Hematopoietic multipotent progenitor cell (in vitro differentiated cells): ENCODE measurements around the gene B3GALNT2. TPM values are rescaled to one million over a fixed set of nuclear protein-coding genes. Genes with fewer than 3 reads are reported as not detected.

Experiments
- DNase-seq, 3 donors: peaks; one replicate each; pipeline ENCODE4 v3.0.0-alpha.2; 2011 to 2015; ENCODE audit warnings: low read depth in 2 of 3, low spot score in 2 of 3
- small RNA-seq: library from RNA; depleted of rRNA; stranded (forward); fragments of <200 nt; gene quantifications from one replicate; pipeline ENCODE3, GENCODE V24; 2012
- total RNA-seq: library from RNA; depleted of rRNA; stranded (reverse); fragments of >200 nt; gene quantifications from one replicate; pipeline ENCODE4 v1.2.3, GENCODE V29; 2012

Gene B3GALNT2
- total RNA-seq, 1 donor, result 10.2 TPM

DNA sequence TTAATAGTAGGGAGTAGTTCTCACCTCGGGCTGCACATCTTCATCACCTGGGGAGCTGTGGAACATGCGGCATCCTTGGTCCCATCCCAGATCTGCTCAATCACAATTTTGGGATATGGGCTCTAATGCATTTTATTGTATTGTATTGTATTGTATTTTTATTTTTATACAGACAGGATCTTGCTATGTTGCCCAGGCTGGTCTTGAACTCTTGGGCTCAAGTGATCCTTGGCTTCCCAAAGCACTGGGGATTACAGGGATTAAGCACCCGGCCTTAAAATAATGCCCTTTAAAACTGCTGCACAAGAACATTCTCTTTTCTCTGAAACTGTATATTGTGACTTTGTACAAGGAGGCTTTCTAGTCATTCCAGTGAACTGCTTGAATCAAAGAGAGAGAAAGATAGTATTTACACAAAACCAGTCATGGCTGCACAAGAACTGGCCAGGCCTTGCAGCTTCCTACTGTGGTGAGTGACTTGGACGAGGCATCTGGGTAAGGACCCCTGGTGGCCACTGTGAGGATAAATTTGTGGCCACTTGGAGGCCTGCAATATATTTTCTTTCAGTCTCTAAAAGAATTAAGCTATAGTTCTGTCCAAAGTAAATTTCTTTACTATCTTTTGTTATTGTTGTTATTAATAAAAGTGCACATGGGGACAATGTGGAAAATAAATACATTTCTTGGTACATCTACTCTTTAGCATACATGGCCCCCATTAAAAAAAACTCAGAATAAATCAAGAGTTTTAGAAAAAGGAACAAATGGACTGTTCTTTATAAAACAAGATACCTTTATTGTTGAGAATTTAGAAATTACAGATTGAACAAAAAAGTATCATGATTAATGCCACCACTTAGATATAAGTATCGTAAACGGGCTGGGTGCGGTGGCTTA is 89.0 kb downstream of the B3GALNT2 start:
- DNase-seq, result peak; percentile 28 to 84 (median 71)

DNA sequence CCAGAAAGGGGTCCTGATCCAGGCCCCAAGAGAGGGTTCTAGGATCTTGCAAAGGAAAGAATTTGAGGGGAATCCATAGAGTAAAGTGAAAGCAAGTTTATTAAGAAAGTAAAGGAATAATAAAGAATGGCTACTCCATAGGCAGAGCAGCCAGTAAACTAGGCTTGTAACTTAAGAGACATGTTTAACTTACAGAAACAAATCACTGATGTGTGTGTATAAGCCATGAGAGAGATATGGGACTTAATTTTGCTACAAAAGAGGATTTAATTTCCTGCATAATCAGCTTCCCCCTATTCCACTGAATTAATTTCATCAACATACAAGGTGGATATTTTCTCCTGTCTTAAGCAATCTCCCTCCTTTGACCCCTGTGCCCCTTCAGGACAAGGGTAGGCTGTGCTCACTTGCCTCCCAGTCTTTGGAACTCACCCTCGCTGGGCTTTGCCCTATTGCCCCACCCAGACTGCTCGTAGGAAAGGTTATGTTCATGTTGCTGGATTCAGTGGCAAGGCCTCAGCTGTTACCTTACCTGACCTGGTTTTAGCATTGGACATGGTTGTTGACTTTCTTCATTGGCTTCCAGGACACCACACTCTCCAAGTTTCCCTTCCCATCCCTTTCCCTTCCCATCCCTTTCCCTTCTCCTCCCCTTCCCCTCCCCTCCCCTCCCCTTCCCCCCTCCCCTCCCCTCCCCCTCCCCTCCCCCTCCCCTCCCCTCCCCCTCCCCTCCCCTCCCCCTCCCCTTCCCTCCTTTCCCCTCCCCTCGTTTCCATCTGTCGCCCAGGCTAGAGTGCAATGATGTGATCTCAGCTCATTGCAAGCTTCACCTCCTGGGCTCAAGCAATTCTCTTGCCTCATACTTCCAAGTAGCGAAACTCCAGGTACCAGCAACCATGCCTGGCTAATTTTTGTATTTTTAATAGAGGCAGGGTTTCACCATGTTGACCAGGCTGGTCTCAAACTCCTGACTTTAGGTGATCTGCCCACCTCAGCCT is 92.5 kb downstream of the B3GALNT2 start:
- peak in 1 of 3 donors; percentile 13 for DNase-seq

DNA sequence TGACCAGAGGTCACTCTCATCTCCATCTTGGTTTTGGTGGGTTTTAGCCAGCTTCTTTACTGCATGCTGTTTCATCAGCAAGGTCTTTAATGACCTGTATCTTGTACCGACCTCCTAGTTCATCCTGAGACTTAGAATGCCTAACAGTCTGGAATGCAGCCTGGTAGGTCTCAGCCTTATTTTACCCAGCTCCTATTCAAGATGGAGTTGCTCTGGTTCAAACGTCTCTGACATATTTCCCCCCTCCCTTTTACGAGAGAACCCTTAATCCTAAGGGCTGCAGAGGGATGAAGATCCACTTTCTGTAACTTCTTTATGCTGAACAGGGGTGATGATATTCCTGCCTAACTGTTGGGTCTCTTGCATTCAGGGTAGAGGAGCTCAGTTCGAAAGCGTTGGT is 93.8 kb downstream of the B3GALNT2 start:
- no peak for DNase-seq

- DNase-seq, result no peak
These were observed 95.0 kb downstream of the B3GALNT2 start for GRCh38 chr1:235409042-235409820.

DNA sequence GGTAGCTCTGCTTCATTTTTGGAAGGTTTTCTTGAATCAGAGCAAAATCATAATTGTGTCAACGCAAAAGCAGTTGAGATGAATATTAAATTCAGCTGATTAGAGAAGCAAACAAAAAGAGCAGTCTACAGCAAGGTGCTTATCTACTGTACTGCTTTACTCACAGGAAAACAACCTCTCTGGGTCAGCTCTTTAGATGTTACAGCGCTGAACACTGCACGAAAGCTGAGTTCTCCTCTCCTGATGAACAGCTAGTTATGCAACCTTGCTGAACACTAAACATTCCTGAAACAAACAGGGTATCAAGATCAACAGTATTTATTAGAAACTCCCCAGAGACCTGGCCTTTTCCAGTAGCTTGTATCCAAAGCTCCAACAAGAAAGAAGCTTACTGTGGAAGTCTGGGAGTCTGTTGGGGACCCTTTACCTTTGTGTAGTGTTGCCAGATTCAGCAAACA is 95.7 kb downstream of the B3GALNT2 start:
- no peak for DNase-seq

- no peak for DNase-seq
These were observed 96.8 kb downstream of the B3GALNT2 start for GRCh38 chr1:235407419-235407818.

DNA sequence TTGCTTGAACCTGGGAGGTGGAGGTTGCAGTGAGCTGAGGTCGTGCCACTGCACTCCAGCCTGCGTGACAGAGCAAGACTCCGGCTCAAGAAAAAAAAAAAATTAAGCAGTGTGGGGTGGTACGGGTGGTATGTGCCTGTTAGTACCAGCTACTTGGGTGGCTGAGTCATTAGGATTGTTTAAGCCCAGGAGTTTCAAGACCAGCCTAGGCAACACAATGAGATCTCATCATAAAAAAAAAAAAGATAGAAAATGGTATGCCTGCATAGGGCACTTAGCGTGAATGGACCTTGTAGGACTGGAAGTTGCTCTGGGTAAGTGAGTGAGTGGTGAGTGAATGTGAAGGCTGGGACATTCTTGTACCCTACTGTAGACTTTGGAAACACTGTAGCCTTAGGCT is 100.1 kb downstream of the B3GALNT2 start:
- no peak for DNase-seq

- no peak for DNase-seq
These were observed 100.7 kb downstream of the B3GALNT2 start for GRCh38 chr1:235403593-235403992.

GRCh38 chr1:235402457-235403200 is 101.6 kb downstream of the B3GALNT2 start:
- DNase-seq, result no peak

GRCh38 chr1:235401251-235401650 is 103.0 kb downstream of the B3GALNT2 start:
- no peak for DNase-seq

Small RNA genes within 50 kb of the gene (small RNA-seq; reads per million reads assigned to genes)
- not detected for gene MTCO3P46
- gene MTND4LP21, result not detected
- not detected for gene RPS21P1

Other genes starting within 250 kb of the B3GALNT2 start
- gene ARID4B, start 176.3 kb downstream of the B3GALNT2 start, total RNA-seq, result 24.5 TPM
- 8.9 TPM for gene GGPS1, start 175.9 kb downstream of the B3GALNT2 start, total RNA-seq
- gene TBCE, start 137.0 kb downstream of the B3GALNT2 start, total RNA-seq, result 11.8 TPM
- gene GNG4, start 145.3 kb upstream of the B3GALNT2 start, total RNA-seq, result 1.9 TPM